Panc1 (cell line): ENCODE measurements around the gene ZNF322. TPM values are rescaled to one million over a fixed set of nuclear protein-coding genes. Genes with fewer than 3 reads are reported as not detected.

Source experiments
- ATAC-seq: fragments of 200-7000 bp; cut with Tn5 transposase; 2 replicates; pipeline ENCODE4 v1.9.1; 2020; ENCODE audit warnings: mild to moderate bottlenecking, moderate library complexity
- BruUV-seq: library from RNA; stranded (reverse); fragments of 400-500 nt; replicated peaks from 2 replicates; lab custom pipeline; 2021; lab: Mats Ljungman, UMichigan
- CTCF ChIA-PET: fragments of 300-600 bp; sonication (Branson Sonifier 250); formaldehyde crosslinking; loops from one replicate; lab custom pipeline; 2022; ENCODE audit warnings: antibody characterized with exemption; lab: Charles Lee
- POLR2A ChIA-PET: fragments of 300-600 bp; sonication (Branson Sonifier 250); formaldehyde crosslinking; loops from one replicate; lab custom pipeline; 2022; ENCODE audit warnings: antibody characterized with exemption; lab: Charles Lee
- DNase-seq: peaks from one replicate; pipeline ENCODE4 v3.0.0-alpha.2; 2010; ENCODE audit warnings: low read depth, low spot score
- H3K27ac ChIP-seq: 2 replicates; pipeline ENCODE4 v1.5.1; 2011; ENCODE audit warnings: mild to moderate bottlenecking, low read length, inconsistent platforms
- H3K27me3 ChIP-seq: fragments of 200-500 bp; sonication (Bioruptor generic); 2 replicates; pipeline ENCODE4 v1.6.0; 2014; ENCODE audit warnings: low read length, inconsistent platforms; ENCODE audit not compliant: control insufficient read depth, insufficient read depth
- H3K36me3 ChIP-seq: fragments of 200-500 bp; sonication (Bioruptor generic); 2 replicates; pipeline ENCODE4 v1.5.1; 2014; ENCODE audit warnings: inconsistent platforms, mild to moderate bottlenecking, low read length, moderate library complexity; ENCODE audit not compliant: control insufficient read depth, insufficient read depth
- H3K4me1 ChIP-seq: 2 replicates; pipeline ENCODE4 v1.5.1; 2011; ENCODE audit warnings: inconsistent platforms, mild to moderate bottlenecking, low read length, moderate library complexity; ENCODE audit not compliant: control insufficient read depth, insufficient read depth
- H3K4me3 ChIP-seq, 2 experiments: 2 replicates each; pipeline ENCODE4 v1.5.1; 2011 to 2012; ENCODE audit warnings: low read depth in 2 of 2, low read length in 2 of 2, mild to moderate bottlenecking in 2 of 2, inconsistent platforms in 1 of 2, moderate library complexity in 1 of 2
- H3K9me3 ChIP-seq: fragments of 200-500 bp; sonication (Bioruptor generic); 2 replicates; pipeline ENCODE4 v1.5.1; 2014; ENCODE audit warnings: low read depth, mild to moderate bottlenecking, inconsistent platforms, low read length, moderate library complexity; ENCODE audit not compliant: control insufficient read depth, insufficient read depth
- POLR2AphosphoS5 ChIP-seq: IDR thresholded peaks from 2 replicates; pipeline ENCODE4 v1.6.1; 2012; ENCODE audit warnings: mild to moderate bottlenecking, low read depth, low read length, moderate library complexity
- SIN3A ChIP-seq: IDR thresholded peaks from 2 replicates; pipeline ENCODE4 v1.6.1; 2012; ENCODE audit warnings: low read depth, mild to moderate bottlenecking, low read length, moderate library complexity, borderline replicate concordance; ENCODE audit not compliant: insufficient read depth
- TCF7L2 ChIP-seq: IDR thresholded peaks from 2 replicates; pipeline ENCODE4 v1.6.1; 2011; ENCODE audit warnings: mild to moderate bottlenecking, low read depth, low read length, inconsistent platforms
- in situ Hi-C: cut with HindIII; loops from 2 replicates; pipeline ENCODE4 v1.10.0; 2016; ENCODE audit warnings: low sequenced_read_pairs, low pct_unique_long_range_greater_than_20kb
- intact Hi-C: fragments of 100-400 bp; cut with micrococcal nuclease; formaldehyde crosslinking; loops from one replicate; pipeline ENCODE4 v1.10.0; 2022; ENCODE audit not compliant: unreplicated experiment
- total RNA-seq: library from RNA; stranded (reverse); gene quantifications from one replicate; pipeline ENCODE4 v1.2.1, GENCODE V29; 2021; ENCODE audit not compliant: unreplicated experiment
- TF ChIP-seq, protein P1 (sequence below), 2 experiments: IDR thresholded peaks; 2 replicates each; pipeline ENCODE4 v1.6.1; 2011 to 2012; ENCODE audit warnings: low read depth in 2 of 2, control low read depth in 1 of 2, low read length in 1 of 2, mild to moderate bottlenecking in 1 of 2, moderate library complexity in 1 of 2; ENCODE audit not compliant: insufficient read depth in 1 of 2
- TF ChIP-seq, protein P2 (sequence below): fragments of 450-650 bp; IDR thresholded peaks from 2 replicates; pipeline ENCODE4 v1.5.1; 2017; ENCODE audit warnings: mild to moderate bottlenecking

The ZNF322 gene
- total RNA-seq, 1 experiment from 2014 or later, result 31.2 TPM

DNA sequence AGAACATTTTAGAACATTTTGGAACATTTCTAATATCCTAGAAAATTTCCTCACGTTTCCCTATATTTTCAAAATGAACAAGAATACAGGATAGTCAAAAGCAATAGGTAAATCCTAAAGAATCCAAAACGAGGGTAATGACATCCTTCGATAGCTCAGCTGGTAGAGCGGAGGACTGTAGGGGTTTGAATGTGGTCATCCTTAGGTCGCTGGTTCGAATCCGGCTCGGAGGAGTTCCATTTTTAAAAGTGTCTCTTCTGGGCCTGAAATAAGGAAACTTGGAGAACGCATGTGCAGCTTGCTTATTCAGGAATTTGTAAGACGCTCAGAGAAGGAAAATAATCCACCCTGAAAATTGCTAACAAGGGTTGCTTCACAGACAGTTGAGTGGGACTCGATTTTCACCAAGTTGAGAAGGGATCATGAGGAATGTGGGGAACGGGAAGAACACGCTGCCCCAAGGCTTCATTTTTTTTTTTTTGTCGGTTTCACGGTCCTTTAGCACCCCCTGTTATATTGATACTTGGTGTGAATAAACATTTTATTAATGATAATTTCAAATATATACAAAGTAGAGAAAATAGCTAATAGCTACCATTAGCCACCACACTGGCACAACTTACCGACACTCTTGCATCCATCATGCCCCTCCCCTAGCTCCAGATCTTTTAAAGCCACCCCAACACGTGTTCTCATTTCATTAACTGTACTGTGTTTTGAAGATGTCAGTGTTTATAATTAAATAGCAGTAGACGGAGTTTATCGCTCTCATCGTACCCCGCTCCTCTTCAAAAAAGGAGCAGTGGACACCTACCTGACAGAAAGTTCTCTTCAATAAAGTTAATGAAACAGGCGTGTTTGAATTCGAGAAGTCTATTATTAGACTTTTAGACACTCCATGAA lies 64.6 kb downstream of the ZNF322 start:
- peak overlapping the region; percentile 90 for H3K27ac ChIP-seq
- H3K36me3 ChIP-seq, result peaks cover 6% of the 10 kb centered on the region; the same call in 1 of the 2 replicates
- peaks cover 3% of the 10 kb centered on the region; the same call in 1 of the 2 replicates for H3K4me1 ChIP-seq
- ChIA-PET CTCF (interaction anchor here (0.6 to 3.4 kb wide), 9 partner anchors 12 to 555 kb away, joined by 3 to 39 read pairs (median 4); no protein-coding TSS in a partner anchor), POLR2A (interaction anchor here (1.7 kb wide), 1 partner anchor 18 kb away, joined by 10 read pairs; no protein-coding TSS in a partner anchor)
- TF ChIP-seq, protein P1, sequence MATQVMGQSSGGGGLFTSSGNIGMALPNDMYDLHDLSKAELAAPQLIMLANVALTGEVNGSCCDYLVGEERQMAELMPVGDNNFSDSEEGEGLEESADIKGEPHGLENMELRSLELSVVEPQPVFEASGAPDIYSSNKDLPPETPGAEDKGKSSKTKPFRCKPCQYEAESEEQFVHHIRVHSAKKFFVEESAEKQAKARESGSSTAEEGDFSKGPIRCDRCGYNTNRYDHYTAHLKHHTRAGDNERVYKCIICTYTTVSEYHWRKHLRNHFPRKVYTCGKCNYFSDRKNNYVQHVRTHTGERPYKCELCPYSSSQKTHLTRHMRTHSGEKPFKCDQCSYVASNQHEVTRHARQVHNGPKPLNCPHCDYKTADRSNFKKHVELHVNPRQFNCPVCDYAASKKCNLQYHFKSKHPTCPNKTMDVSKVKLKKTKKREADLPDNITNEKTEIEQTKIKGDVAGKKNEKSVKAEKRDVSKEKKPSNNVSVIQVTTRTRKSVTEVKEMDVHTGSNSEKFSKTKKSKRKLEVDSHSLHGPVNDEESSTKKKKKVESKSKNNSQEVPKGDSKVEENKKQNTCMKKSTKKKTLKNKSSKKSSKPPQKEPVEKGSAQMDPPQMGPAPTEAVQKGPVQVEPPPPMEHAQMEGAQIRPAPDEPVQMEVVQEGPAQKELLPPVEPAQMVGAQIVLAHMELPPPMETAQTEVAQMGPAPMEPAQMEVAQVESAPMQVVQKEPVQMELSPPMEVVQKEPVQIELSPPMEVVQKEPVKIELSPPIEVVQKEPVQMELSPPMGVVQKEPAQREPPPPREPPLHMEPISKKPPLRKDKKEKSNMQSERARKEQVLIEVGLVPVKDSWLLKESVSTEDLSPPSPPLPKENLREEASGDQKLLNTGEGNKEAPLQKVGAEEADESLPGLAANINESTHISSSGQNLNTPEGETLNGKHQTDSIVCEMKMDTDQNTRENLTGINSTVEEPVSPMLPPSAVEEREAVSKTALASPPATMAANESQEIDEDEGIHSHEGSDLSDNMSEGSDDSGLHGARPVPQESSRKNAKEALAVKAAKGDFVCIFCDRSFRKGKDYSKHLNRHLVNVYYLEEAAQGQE (IDR thresholded peaks at IDR 0.05; ENCODE audit: insufficient read depth in 1 of 2, low read depth in 2 of 2, low read length in 1 of 2), result no peak
- TF ChIP-seq, protein P2, sequence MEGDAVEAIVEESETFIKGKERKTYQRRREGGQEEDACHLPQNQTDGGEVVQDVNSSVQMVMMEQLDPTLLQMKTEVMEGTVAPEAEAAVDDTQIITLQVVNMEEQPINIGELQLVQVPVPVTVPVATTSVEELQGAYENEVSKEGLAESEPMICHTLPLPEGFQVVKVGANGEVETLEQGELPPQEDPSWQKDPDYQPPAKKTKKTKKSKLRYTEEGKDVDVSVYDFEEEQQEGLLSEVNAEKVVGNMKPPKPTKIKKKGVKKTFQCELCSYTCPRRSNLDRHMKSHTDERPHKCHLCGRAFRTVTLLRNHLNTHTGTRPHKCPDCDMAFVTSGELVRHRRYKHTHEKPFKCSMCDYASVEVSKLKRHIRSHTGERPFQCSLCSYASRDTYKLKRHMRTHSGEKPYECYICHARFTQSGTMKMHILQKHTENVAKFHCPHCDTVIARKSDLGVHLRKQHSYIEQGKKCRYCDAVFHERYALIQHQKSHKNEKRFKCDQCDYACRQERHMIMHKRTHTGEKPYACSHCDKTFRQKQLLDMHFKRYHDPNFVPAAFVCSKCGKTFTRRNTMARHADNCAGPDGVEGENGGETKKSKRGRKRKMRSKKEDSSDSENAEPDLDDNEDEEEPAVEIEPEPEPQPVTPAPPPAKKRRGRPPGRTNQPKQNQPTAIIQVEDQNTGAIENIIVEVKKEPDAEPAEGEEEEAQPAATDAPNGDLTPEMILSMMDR, result no peak
- TF ChIP-seq POLR2AphosphoS5 (no peak; the same call in 1 of the 2 replicates), SIN3A (no peak), TCF7L2 (no peak)
- H3K4me3 ChIP-seq, result peak overlapping the region; percentile 94 to 96
- intact Hi-C loops (loop anchor here (1.0 kb wide), 2 partner anchors 18 to 23 kb away; no protein-coding TSS in a partner anchor), in situ Hi-C loops (no loop called here)
- ATAC-seq, result peak; percentile 80
- DNase-seq, result peak; percentile 95
- BruUV-seq, result no TSS peak
- H3K27me3 ChIP-seq, result no peaks in the 10 kb centered on the region
- no peaks in the 10 kb centered on the region for H3K9me3 ChIP-seq

DNA sequence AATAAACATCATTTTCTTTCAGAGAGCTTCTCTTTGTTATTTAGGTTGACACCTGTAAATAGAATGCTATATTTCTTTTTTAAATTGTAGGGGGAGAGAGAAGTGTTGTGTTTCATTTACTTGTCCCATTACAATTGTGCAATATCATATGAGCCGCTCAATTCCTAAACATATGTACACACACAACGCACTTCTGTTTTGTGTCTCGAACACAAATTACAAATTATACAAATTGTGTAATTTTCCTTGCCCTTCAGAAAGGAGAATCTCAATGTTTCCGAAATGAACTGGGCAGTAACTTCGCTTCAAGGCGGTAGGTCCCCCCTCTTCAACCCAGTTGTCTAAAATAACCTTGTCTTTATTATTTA lies 65.4 kb downstream of the ZNF322 start:
- Histone ChIP-seq H3K27me3 (no peaks in the 10 kb centered on the region), H3K9me3 (no peaks in the 10 kb centered on the region), H3K27ac (peak overlapping the region; percentile 46; the same call in 1 of the 2 replicates), H3K4me1 (peaks cover 3% of the 10 kb centered on the region; the same call in 1 of the 2 replicates), H3K4me3 (peak overlapping the region; percentile 94 to 96), H3K36me3 (peaks cover 3% of the 10 kb centered on the region; the same call in 1 of the 2 replicates)
- ATAC-seq (no peak), DNase-seq (peak; percentile 38)
- CTCF ChIA-PET, result interaction anchor here (1.6 to 3.4 kb wide), 2 partner anchors 22 to 37 kb away, joined by 4 to 39 read pairs; no protein-coding TSS in a partner anchor
- TF ChIP-seq, protein P1 (IDR thresholded peaks at IDR 0.05; ENCODE audit: insufficient read depth in 1 of 2, low read depth in 2 of 2, low read length in 1 of 2), result no peak
- no peak for TF ChIP-seq POLR2AphosphoS5
- TF ChIP-seq, protein P2, result no peak
- TF ChIP-seq SIN3A, result no peak
- no peak for TF ChIP-seq TCF7L2
- POLR2A ChIA-PET, result no interaction called here
- intact Hi-C loops, result no loop called here
- in situ Hi-C loops, result no loop called here
- BruUV-seq, result no TSS peak
